ENCODE data around the gene RASA3.
"Not testable (repeated sequence)": the region's sequence is repeated elsewhere in the genome, so short reads cannot be mapped to it uniquely, and the experiment has no call there.

RASA3 gene

GRCh38 chr13:114001331-114002008 lies 131.0 kb downstream of the RASA3 start:
- DNase-seq (ENCODE audit: low read depth): no peak

DNA sequence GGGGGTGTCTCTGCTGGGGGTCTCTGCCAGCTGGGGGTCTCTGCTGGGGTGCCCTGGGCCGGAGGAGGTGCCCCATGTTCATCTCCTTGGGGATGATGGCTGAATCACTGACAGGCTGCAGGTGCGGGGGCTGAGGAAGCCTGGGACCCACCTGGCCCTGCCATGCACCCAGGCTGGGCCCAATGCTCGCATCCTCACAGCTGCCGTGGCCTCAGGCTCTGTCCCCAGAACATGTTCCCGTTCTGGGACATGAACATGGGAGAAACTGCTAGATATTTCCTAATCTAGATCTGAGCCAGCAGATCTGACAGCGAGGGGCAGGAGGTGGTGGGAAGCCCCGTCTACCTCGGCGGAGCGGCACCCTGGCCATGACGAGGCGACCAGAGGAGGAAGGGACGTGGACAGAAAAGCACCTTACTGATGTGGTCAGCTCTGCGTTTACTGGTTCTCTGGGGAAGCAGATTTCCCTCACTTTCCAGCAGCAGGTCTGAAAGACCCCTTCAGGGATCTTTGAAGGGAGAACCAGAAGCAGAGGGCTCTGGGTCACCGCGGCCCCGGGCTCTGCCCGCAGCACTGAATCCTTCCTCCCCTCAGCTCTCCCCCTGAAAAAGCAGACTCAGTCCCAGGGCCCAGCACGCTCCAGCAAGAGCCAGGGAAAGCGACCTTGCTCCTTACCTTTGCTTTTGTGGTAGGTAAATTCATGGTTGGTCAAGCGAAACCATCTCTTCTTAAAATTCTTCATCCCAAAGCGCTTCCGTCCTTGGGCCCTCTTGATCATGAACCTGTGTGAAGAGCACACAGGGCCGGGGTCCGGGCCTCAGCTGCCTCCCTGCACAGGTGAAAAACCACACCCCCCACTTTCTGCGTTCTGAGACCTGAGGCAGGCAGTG lies 132.0 kb downstream of the RASA3 start:
- DNase-seq (ENCODE audit: low read depth): no peak

GRCh38 chr13:113999618-113999910 lies 132.9 kb downstream of the RASA3 start:
- no peak for DNase-seq (ENCODE audit: low read depth)

DNA sequence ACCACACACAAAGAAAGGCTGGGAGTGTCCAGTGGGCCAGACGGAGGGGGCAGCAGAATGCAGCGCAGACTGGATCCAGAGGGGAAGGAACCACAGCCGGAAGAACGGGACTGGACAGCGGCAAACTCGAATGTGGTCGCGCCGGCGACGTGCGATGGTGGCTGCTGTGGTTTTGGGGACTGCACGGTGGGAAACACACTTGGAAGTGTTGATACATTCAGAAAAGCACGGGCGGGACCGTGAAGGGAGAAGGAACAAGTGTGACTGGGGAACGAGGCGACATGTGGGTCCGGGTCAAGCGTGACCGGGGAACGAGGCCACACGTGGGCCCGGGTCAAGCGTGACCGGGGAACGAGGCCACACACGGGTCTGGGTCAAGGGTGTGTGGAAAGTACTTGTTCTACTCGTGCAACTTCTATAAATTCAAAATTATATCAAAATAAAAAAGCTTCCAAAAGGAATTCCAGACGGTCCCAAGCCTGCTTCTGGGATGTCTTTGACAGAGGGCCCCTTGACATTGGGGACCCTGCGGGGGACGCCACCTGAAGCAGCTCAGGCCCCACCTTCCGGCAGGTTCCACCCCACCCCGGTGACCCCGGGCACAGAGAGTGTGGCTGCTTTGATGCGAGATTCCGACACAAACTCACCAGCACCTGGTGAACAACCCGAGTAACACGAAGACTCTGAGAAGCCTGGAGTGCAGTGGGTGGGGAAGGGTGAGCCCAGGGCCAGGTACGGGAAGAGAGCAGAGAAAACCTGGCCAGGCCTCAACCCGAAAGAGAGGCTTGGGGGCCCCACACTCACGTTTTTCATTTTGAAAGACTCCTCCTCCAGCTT lies 133.4 kb downstream of the RASA3 start:
- no peak for DNase-seq (ENCODE audit: low read depth)

- no peak for DNase-seq (ENCODE audit: low read depth)
Measured at GRCh38 chr13:113997845-113998751, 134.3 kb downstream of the RASA3 start.

GRCh38 chr13:113996912-113997745 lies 135.3 kb downstream of the RASA3 start:
- no peak for DNase-seq (ENCODE audit: low read depth)

DNA sequence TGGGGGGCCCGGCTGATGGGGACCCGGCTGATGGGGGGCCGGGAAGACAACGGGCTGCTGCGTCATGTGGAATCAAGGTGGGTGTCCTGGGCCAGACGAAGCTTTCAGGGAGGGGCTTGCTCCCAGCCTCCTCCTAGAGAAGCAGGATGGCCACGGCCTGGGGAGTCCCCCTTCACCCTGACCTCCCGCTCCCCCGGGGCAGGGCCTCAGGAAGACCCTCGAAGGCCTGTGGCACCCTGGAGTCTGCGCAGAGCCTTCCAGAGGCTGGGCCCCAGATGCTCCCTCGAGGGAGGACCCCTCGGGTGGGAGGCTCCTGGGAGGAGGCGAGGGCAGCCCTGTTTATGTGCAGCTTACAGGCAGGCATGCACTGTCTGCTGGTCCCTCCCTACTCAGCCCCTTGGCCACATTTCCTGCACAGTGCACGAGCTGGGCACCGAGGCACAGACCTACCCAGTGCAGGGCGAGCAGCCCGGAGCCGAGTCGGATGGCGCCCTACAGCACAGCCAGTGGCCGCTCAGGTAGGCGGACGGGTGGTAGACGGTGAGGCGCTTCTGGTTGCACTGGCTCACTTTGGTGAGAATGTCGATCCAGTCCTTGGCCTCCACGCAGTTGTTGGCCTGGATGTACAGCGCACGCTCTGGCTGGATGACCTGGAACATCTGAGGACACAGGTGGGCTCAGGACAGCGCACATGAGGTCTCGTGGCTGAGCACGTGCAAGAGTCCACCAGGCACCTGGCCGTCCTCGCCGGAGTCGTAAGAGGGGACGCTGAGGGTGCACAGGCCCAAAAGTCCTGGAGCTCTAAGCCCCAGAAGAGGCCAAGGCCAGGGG lies 136.1 kb downstream of the RASA3 start:
- no peak for DNase-seq (ENCODE audit: low read depth)

- no peak for DNase-seq (ENCODE audit: low read depth)
Measured at GRCh38 chr13:113995051-113995601, 137.3 kb downstream of the RASA3 start.

- DNase-seq (ENCODE audit: low read depth): no peak
Measured at GRCh38 chr13:113992276-113993005, 140.0 kb downstream of the RASA3 start.

GRCh38 chr13:113991676-113992179 lies 140.7 kb downstream of the RASA3 start:
- no peak for DNase-seq (ENCODE audit: low read depth)

DNA sequence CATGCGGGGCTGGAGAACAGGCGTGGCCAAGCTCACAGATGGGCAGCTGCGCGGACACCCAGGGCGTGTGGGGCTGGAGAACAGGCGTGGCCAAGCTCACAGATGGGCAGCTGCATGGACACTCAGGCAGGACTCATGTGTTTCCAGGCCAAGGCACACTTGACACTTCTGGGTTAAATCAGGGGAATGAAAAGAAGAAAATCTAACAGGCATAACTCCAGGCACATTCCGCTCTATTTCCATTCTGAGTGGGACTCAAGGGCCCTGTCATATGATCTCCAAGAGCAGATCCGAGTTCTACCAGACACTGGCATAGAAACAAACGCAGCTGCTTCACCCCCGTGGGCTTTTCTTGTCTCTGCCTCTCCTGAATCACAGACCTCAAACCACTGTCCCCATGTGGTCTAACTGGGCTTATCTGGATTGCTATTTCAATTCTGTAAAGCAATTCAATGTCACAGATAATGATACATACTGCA lies 141.2 kb downstream of the RASA3 start:
- no peak for DNase-seq (ENCODE audit: low read depth)

DNA sequence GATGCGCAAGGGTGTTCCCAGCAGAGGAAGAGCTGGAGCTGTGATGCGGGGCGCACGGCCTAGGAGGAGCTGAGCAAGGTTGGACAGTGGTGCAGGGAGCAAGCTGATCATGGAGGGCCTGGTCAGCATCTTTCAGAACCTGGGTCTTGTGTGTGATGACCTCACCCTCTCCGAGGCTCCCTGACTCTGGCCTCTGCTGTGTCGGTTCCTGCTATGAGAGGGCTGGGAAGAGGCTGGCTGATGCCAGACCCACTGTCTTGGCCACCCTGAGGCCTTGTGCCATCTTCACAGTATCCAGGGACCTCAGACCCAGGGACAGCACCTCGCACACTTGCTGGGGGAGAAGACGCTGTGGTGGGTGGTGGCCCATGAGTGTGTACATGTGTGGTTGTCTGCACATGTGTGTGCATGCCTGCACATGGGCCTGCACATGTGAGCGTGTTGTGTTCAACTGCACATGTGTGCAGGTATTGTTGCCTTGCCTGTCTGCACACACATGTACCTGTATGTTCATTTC lies 142.0 kb downstream of the RASA3 start:
- no peak for DNase-seq (ENCODE audit: low read depth)

DNA sequence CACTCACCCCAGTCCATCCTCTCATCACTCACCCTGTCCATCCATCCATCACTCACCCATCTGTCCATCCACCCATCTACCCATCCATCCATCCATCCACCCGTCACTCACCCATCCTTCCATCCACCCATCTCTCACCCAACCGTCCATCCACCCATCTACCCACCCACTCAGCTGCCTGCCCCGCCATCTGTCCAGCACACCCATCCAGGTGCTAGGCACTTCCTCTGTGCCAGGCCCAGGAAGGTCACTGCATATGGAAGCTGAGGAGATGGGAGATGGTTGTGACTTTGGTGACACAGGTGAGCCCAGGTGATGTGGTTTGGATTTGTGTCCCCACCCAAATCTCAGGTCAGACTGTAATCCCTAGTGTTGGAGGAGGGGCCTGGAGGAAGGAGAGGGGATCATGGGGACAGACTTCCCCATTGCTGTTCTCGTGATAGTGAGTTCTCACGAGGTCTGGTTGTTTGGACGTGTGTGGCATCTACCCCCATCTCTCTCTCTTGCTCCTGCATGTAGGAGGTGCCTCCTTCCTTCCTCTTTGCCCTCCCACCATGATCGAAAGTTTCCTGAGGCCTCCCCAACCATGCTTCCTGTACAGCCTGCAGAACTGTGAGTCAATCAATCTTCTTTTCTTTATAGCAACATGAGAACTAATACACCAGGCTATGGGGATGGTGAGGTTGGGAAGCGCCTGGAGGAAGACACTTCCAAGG lies 142.7 kb downstream of the RASA3 start:
- peak; percentile 46 for DNase-seq (ENCODE audit: low read depth)

DNA sequence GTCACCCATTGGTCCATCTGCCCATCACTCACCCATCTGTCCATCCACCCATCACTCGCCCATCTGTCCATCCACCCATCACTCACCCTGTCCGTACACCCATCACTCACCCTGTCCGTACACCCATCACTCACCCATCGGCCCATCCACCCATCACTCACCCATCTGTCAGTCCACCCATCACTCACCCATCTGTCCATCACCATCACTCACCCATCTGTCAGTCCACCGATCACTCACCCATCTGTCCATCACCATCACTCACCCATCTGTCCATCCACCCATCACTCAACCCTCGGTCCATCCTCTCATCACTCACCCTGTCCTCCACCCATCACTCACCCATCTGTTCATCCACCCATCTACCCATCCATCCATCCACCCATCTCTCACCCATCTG lies 143.6 kb downstream of the RASA3 start:
- not testable (repeated sequence) for DNase-seq (ENCODE audit: low read depth)

GRCh38 chr13:113982296-113982661 lies 150.1 kb downstream of the RASA3 start:
- no peak for DNase-seq (ENCODE audit: low read depth)

DNA sequence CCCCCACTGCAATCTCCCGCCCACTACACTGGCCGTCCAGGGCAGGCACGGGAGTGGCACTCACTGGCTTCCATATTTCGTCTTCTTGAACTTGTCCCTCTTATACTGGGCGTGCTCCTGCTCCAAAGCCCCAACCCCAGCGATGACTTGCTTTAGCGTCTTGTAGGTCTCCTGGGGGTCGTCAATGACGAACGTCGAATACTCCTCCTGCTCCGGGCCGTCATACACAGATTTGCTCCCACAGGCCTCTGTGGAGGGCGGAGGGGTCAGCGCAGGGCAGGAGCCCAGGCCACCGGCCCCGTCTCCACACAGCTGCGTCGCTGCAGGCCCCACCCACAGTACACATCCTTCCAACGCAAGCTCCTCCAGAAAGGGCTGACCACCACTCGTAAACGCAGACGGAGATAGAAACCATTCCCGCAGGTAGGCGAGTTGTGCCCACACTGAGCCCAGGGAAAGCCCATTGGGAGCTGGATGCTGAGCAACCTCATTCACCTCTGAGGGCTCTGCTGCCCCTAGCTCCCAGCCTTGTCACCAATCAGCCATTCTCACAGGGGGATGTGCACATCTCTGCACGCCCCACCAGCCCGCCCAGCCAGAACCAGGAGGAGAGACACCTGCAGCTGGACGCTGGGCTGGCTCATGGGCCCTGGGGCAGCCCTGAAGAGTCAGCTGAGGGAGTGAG lies 150.7 kb downstream of the RASA3 start:
- DNase-seq (ENCODE audit: low read depth): no peak

GRCh38 chr13:113981194-113981605 lies 151.2 kb downstream of the RASA3 start:
- DNase-seq (ENCODE audit: low read depth): no peak
